Naive thymus-derived CD8-positive, alpha-beta T cell (primary cell): ENCODE measurements around the gene GSX1. TPM values are rescaled to one million over a fixed set of nuclear protein-coding genes. Genes with fewer than 3 reads are reported as not detected.

Source experiments
- polyA plus RNA-seq, 3 donors: library from polyadenylated mRNA; unstranded; fragments of 300-500 nt; fragmentation: Illumina TruSeq; gene quantifications; one replicate each; pipeline ENCODE4 v1.2.3, GENCODE V29; 2021
- total RNA-seq, 8 experiments: library from RNA in 2 of 8; stranded (reverse) in 2 of 8; gene quantifications; one replicate each; pipeline ENCODE4 v1.2.3 and lab custom pipeline; 2021 to 2026

GSX1 gene
- total and polyA plus RNA-seq, 5 experiments from 2014 or later, result not detected

Other genes with a start within 250 kb of the GSX1 start
- gene LNX2, start 172.0 kb upstream of the GSX1 start, total RNA-seq, result 10 to 100 TPM; 10.0 to 10.8 TPM
- 1 to 10 TPM; 2.5 to 3.1 (median 2.8) TPM for gene LNX2, start 172.0 kb upstream of the GSX1 start, polyA plus RNA-seq
- 100 to 1,000 TPM; 160 to 165 TPM for gene POLR1D, start 170.6 kb upstream of the GSX1 start, total RNA-seq
- gene POLR1D, start 170.6 kb upstream of the GSX1 start, polyA plus RNA-seq, result 100 to 1,000 TPM; 115 to 136 (median 126) TPM
- not detected for gene PDX1, start 127.5 kb downstream of the GSX1 start, total RNA-seq
- gene PDX1, start 127.5 kb downstream of the GSX1 start, polyA plus RNA-seq, result not detected
- not detected for gene CDX2, start 176.8 kb downstream of the GSX1 start, total RNA-seq
- not detected for gene CDX2, start 176.8 kb downstream of the GSX1 start, polyA plus RNA-seq
- gene URAD, start 196.2 kb downstream of the GSX1 start, total RNA-seq, result not detected
- gene URAD, start 196.2 kb downstream of the GSX1 start, polyA plus RNA-seq, result not detected